Kidney (tissue), 14 donors: ENCODE results near the gene THOC6. TPM values are rescaled to one million over a fixed set of nuclear protein-coding genes. Genes with fewer than 3 reads are reported as not detected.
A peak's percentile ranks its signal among the peaks of the same experiment; 100 is the strongest.

Source experiments
- DNase-seq, 5 donors: peaks; one replicate each; pipeline ENCODE4 v3.0.0-alpha.2; 2013 to 2020
- FAIRE-seq: peaks from 2 replicates; lab custom pipeline; 2012; peaks lifted over from hg19 to GRCh38; lab: Jason Lieb, UNC
- H3K27ac ChIP-seq, 2 donors: one replicate each; pipeline ENCODE4 v1.7.0; 2013; ENCODE audit warnings: low read depth in 2 of 2, low read length in 2 of 2, inconsistent platforms in 1 of 2
- H3K27me3 ChIP-seq: one replicate; pipeline ENCODE4 v1.7.1; 2013; ENCODE audit warnings: low read length, inconsistent platforms; ENCODE audit not compliant: control insufficient read depth, insufficient read depth
- H3K36me3 ChIP-seq, 3 donors: one replicate each; pipeline versions ENCODE4 v1.7.0 to v1.7.1; 2013; ENCODE audit warnings: low read length in 3 of 3, control low read depth in 1 of 3, inconsistent platforms in 1 of 3; ENCODE audit not compliant: insufficient read depth in 3 of 3, control insufficient read depth in 2 of 3
- H3K4me1 ChIP-seq, 3 donors: one replicate each; pipeline versions ENCODE4 v1.7.0 to v1.7.1; 2013; ENCODE audit warnings: low read length in 3 of 3, inconsistent platforms in 1 of 3, low read depth in 1 of 3; ENCODE audit not compliant: control insufficient read depth in 2 of 3, insufficient read depth in 2 of 3
- H3K4me3 ChIP-seq, 3 donors: one replicate each; pipeline versions ENCODE4 v1.7.0 to v1.8.1; 2013; ENCODE audit warnings: low read length in 3 of 3, control low read depth in 1 of 3, inconsistent platforms in 1 of 3
- H3K9ac ChIP-seq, 3 donors: one replicate each; pipeline versions ENCODE4 v1.7.0 to v1.7.1; 2013; ENCODE audit warnings: low read length in 3 of 3, control low read depth in 1 of 3, inconsistent platforms in 1 of 3
- H3K9me3 ChIP-seq, 3 donors: one replicate each; pipeline versions ENCODE4 v1.7.0 to v1.7.1; 2013; ENCODE audit warnings: low read length in 3 of 3, control low read depth in 1 of 3, inconsistent platforms in 1 of 3; ENCODE audit not compliant: control insufficient read depth in 2 of 3, insufficient read depth in 1 of 3
- intact Hi-C: fragments of 100-400 bp; cut with DNase I; formaldehyde crosslinking; loops from one replicate; pipeline ENCODE4 v1.11.1; 2022
- polyA plus RNA-seq: library from polyadenylated mRNA; stranded (reverse); fragments of 350-450 nt; fragmentation: Illumina TruSeq; extraction: RNeasy Lipid Tissue Mini Kit (QIAGEN cat#74804); gene quantifications from one replicate; pipeline ENCODE4 v1.2.3, GENCODE V29; 2014; ENCODE audit warnings: low read depth, low replicate concordance; ENCODE audit not compliant: insufficient read depth
- total RNA-seq: library from RNA; stranded (reverse); fragmentation: NEBNext Ultra II Directional; extraction: Animal tissue kit (Norgen Biotek cat#: 25700); gene quantifications from one replicate; pipeline ENCODE4 v1.2.1, GENCODE V29; 2021
- TF ChIP-seq, protein P1 (sequence below): IDR thresholded peaks from 3 replicates; pipeline ENCODE4 v1.5.1; 2012; ENCODE audit warnings: mild to moderate bottlenecking, moderate library complexity, borderline replicate concordance; ENCODE audit not compliant: insufficient read depth; ENCODE audit errors: extremely low read depth
- donor health status: control.
- donor health status: control.
- donor health status: control.
- donor health status: control.
- donor health status: control.
- donor health status: DM: yes; HTN: yes; CAD: no.
- donor health status: Normal renal cell carcinoma (clear cell type).

THOC6 gene
- total and polyA plus RNA-seq, 2 donors from 2014 or later, result 21.2 to 26.1 TPM

DNA sequence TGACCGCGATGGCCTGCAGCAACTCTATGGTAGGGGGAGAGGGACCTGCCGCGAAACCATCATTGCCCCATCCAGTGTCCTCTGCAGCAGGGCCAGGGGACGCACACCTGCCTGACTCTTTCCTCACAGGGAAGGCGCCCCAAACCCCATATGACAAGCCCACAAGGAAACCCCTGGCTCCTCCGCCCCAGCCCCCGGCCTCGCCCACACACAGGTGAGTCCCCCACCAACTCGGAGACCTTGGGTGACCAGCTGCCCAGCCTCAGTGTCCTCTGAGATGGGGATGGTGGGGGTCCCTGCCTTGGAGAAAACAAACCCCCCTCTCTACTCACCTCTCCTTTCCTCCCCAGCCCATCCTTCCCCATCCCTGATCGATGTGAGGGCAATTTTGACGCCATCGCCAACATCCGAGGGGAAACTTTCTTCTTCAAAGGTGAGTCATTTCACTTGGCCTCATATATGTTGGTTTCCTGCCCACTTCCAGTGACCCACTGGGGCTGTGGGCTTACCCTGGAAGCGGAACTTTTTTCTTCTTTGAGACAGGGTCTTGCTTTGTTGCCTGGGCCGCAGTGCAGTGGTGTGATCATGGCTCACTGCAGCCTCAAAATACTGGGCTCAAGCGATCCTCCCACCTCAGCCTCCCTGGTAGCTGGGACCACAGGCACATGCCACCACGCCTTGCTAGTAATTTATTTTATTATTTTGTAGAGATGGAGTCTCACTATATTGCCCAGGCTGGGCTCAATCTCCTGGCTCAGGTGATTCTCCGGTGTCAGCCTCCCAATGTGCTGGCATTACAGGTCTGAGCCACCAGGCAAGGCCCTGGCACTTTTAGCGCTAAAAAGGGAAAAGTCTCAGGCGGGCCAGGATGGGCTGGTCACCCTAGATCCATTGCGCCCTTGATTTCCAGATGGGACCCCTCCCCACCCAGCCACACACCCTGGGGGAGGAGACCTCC lies 33.6 kb downstream of the THOC6 start:
- no peak overlapping the region for H3K4me3 ChIP-seq
- H3K27ac ChIP-seq, result no peak overlapping the region
- DNase-seq, result peak in 2 of 5 donors; percentile 48 to 78
- FAIRE-seq, result no peak
- intact Hi-C loops, result no loop called here
- no peaks in the 10 kb centered on the region for H3K9me3 ChIP-seq
- H3K27me3 ChIP-seq, result no peaks in the 10 kb centered on the region
- H3K4me1 ChIP-seq, result peaks cover 0 to 7% (median 3%) of the 10 kb centered on the region in 3 donors
- H3K36me3 ChIP-seq, result no peaks in the 10 kb centered on the region
- H3K9ac ChIP-seq, result no peak overlapping the region
- TF ChIP-seq, protein P1, sequence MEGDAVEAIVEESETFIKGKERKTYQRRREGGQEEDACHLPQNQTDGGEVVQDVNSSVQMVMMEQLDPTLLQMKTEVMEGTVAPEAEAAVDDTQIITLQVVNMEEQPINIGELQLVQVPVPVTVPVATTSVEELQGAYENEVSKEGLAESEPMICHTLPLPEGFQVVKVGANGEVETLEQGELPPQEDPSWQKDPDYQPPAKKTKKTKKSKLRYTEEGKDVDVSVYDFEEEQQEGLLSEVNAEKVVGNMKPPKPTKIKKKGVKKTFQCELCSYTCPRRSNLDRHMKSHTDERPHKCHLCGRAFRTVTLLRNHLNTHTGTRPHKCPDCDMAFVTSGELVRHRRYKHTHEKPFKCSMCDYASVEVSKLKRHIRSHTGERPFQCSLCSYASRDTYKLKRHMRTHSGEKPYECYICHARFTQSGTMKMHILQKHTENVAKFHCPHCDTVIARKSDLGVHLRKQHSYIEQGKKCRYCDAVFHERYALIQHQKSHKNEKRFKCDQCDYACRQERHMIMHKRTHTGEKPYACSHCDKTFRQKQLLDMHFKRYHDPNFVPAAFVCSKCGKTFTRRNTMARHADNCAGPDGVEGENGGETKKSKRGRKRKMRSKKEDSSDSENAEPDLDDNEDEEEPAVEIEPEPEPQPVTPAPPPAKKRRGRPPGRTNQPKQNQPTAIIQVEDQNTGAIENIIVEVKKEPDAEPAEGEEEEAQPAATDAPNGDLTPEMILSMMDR, result no peak

GRCh38 chr16:3058139-3059030 lies 34.5 kb downstream of the THOC6 start:
- Histone ChIP-seq H3K36me3 (no peaks in the 10 kb centered on the region), H3K4me3 (peak overlapping the region; percentile 36 to 65 (median 49)), H3K9me3 (no peaks in the 10 kb centered on the region), H3K9ac (peak overlapping the region in 2 of 3 donors; percentile 49 to 55), H3K4me1 (peaks cover 0 to 7% (median 3%) of the 10 kb centered on the region in 3 donors), H3K27ac (peak overlapping the region in 1 of 2 donors; percentile 24), H3K27me3 (no peaks in the 10 kb centered on the region)
- TF ChIP-seq, protein P1, result peak; percentile 5
- DNase-seq, result peak; percentile 62 to 88 (median 71)
- FAIRE-seq, result no peak
- intact Hi-C loops, result no loop called here

DNA sequence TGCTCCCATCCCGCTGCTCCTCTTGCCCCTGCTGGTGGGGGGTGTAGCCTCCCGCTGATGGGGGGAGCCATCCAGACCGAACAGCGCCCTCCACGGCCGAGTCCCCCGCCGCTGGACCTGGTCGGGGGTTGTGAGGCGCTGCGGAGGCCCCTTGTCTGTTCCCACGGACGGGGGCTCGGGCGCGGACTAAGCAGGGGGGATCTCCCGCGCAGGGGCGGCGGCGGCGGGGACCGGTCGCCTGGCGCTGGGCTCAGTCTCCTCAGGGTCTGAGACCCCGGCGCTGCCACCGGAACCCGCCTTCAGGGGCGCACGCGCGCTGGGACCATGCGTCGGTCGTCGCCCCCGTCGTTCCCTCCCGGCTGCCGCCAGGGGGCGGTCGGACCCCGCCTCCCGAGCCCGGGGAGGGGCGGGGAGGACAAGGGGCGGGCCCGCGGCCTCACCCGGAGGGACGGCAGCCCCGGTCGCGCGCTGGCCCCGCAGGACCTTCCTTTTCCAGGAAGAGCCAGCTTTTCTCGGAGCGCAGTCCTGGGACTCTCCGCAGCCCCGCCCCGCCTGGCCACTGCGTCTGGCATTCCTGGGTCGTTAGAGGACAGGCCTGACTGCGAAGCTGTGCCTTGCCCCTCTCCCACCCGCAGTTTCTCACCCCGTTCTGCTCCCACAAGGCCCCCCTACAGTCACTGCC lies 35.3 kb downstream of the THOC6 start:
- Histone ChIP-seq H3K27me3 (no peaks in the 10 kb centered on the region), H3K9me3 (no peaks in the 10 kb centered on the region), H3K4me1 (peaks cover 0 to 7% (median 3%) of the 10 kb centered on the region in 3 donors), H3K27ac (peak overlapping the region; percentile 77 to 84), H3K36me3 (no peaks in the 10 kb centered on the region), H3K9ac (peak overlapping the region; percentile 21 to 83 (median 49)), H3K4me3 (peak overlapping the region; percentile 45 to 65 (median 49))
- TF ChIP-seq, protein P1, result peak; percentile 94
- peak; percentile 91 to 98 (median 94) for DNase-seq
- FAIRE-seq, result no peak
- intact Hi-C loops, result no loop called here
